Mammary epithelial cell (primary cell): ENCODE measurements around the gene KLHL29.

Experiments used
- CTCF ChIP-seq, 2 donors: IDR thresholded peaks in 1 of 2; conservative IDR thresholded peaks in 1 of 2; 2 replicates each; pipeline ENCODE4 v1.5.1; 2011 to 2012; ENCODE audit warnings: inconsistent platforms in 2 of 2, low read length in 2 of 2, mild to moderate bottlenecking in 2 of 2, control low read depth in 1 of 2, low read depth in 1 of 2; ENCODE audit not compliant: insufficient read depth in 1 of 2; ENCODE audit errors: extremely low read depth in 1 of 2
- EZH2 ChIP-seq: IDR thresholded peaks from 2 replicates; pipeline ENCODE4 v1.6.1; 2012; ENCODE audit warnings: low read length, inconsistent platforms, borderline replicate concordance

- TF ChIP-seq CTCF (conservative IDR thresholded peaks at IDR 0.05 in 1 of 2, IDR thresholded peaks at IDR 0.05 in 1 of 2; ENCODE audit: extremely low read depth in 1 of 2, insufficient read depth in 1 of 2, low read depth in 1 of 2, low read length in 2 of 2) = no peak
- no peak for TF ChIP-seq EZH2
Observed at GRCh38 chr2:23464905-23465537, 80.0 kb downstream of the KLHL29 start.
